Esophagus muscularis mucosa (tissue), 3 donors: ENCODE data around the gene VCL.

ENCODE experiments used
- POLR2AphosphoS5 ChIP-seq, 2 donors: sonication (generic); formaldehyde crosslinking; IDR thresholded peaks; one replicate each; pipeline ENCODE4 v1.6.1; 2017; ENCODE audit warnings: antibody characterized with exemption in 2 of 2
- TF ChIP-seq, protein P1 (sequence below), 3 experiments: fragments of 200-600 bp in 2 of 3; fragments of 450-650 bp in 1 of 3; sonication (generic) in 2 of 3; IDR thresholded peaks; one replicate each; pipeline ENCODE4 v1.5.1; 2017 to 2019; ENCODE audit warnings: antibody characterized with exemption in 3 of 3, mild to moderate bottlenecking in 2 of 3, moderate library complexity in 1 of 3

DNA sequence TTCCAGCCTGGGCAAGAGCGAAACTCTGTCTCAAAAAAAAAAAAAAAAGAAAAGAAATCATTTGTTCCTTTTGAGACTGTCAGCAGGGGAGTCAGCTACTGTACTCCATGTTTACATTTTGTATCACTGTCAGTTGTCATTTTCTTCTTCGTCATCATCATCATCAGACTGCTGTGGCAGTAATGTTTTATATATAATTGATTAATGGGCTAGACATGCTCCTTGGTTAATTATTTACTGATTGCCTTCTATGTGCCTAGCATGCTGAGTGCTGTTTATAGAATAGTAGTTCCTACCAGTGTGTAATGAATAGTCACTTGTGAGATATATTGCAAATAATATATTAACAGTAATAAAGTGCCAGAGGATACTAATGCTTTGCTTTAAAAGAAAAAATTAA, 50.5 kb downstream of the VCL start:
- TF ChIP-seq, protein P1, sequence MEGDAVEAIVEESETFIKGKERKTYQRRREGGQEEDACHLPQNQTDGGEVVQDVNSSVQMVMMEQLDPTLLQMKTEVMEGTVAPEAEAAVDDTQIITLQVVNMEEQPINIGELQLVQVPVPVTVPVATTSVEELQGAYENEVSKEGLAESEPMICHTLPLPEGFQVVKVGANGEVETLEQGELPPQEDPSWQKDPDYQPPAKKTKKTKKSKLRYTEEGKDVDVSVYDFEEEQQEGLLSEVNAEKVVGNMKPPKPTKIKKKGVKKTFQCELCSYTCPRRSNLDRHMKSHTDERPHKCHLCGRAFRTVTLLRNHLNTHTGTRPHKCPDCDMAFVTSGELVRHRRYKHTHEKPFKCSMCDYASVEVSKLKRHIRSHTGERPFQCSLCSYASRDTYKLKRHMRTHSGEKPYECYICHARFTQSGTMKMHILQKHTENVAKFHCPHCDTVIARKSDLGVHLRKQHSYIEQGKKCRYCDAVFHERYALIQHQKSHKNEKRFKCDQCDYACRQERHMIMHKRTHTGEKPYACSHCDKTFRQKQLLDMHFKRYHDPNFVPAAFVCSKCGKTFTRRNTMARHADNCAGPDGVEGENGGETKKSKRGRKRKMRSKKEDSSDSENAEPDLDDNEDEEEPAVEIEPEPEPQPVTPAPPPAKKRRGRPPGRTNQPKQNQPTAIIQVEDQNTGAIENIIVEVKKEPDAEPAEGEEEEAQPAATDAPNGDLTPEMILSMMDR (IDR thresholded peaks at IDR 0.05): no peak
- no peak for TF ChIP-seq POLR2AphosphoS5 (IDR thresholded peaks at IDR 0.05)
